BE2C (cell line): ENCODE data around the gene PSMD2.

Experiments
- DNase-seq: peaks from one replicate; pipeline ENCODE4 v3.0.0-alpha.2; 2020
- H3K27me3 ChIP-seq: fragments of 250-450 bp; sonication (Bioruptor Pico); 2 replicates; pipeline ENCODE4 v1.5.1; 2020; ENCODE audit warnings: mild to moderate bottlenecking
- H3K36me3 ChIP-seq: fragments of 250-450 bp; sonication (Bioruptor Pico); 2 replicates; pipeline ENCODE4 v1.5.1; 2020; ENCODE audit warnings: mild to moderate bottlenecking
- H3K4me1 ChIP-seq: fragments of 250-450 bp; sonication (Bioruptor Pico); 2 replicates; pipeline ENCODE4 v1.5.1; 2020
- H3K4me3 ChIP-seq: 2 replicates; pipeline ENCODE4 v1.5.1; 2011; ENCODE audit warnings: low read depth, low read length
- H3K9me3 ChIP-seq: fragments of 250-450 bp; sonication (Bioruptor Pico); 2 replicates; pipeline ENCODE4 v1.5.1; 2020
- TF ChIP-seq, protein P1 (sequence below): IDR thresholded peaks from 2 replicates; pipeline ENCODE4 v1.5.1; 2012; ENCODE audit warnings: mild to moderate bottlenecking, low read depth, low read length

The PSMD2 gene

GRCh38 chr3:184353546-184353941 lies 54.5 kb downstream of the PSMD2 start:
- DNase-seq = no peak
- Histone ChIP-seq H3K4me3 (no peak overlapping the region), H3K4me1 (no peaks in the 10 kb centered on the region), H3K36me3 (no peaks in the 10 kb centered on the region), H3K27me3 (no peaks in the 10 kb centered on the region), H3K9me3 (no peaks in the 10 kb centered on the region)
- TF ChIP-seq, protein P1, sequence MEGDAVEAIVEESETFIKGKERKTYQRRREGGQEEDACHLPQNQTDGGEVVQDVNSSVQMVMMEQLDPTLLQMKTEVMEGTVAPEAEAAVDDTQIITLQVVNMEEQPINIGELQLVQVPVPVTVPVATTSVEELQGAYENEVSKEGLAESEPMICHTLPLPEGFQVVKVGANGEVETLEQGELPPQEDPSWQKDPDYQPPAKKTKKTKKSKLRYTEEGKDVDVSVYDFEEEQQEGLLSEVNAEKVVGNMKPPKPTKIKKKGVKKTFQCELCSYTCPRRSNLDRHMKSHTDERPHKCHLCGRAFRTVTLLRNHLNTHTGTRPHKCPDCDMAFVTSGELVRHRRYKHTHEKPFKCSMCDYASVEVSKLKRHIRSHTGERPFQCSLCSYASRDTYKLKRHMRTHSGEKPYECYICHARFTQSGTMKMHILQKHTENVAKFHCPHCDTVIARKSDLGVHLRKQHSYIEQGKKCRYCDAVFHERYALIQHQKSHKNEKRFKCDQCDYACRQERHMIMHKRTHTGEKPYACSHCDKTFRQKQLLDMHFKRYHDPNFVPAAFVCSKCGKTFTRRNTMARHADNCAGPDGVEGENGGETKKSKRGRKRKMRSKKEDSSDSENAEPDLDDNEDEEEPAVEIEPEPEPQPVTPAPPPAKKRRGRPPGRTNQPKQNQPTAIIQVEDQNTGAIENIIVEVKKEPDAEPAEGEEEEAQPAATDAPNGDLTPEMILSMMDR = no peak

GRCh38 chr3:184354121-184354728 lies 55.2 kb downstream of the PSMD2 start:
- Histone ChIP-seq H3K36me3 (no peaks in the 10 kb centered on the region), H3K9me3 (no peaks in the 10 kb centered on the region), H3K4me3 (no peak overlapping the region), H3K4me1 (no peaks in the 10 kb centered on the region), H3K27me3 (no peaks in the 10 kb centered on the region)
- TF ChIP-seq, protein P1 = peak; percentile 79
- peak; percentile 82 for DNase-seq

DNA sequence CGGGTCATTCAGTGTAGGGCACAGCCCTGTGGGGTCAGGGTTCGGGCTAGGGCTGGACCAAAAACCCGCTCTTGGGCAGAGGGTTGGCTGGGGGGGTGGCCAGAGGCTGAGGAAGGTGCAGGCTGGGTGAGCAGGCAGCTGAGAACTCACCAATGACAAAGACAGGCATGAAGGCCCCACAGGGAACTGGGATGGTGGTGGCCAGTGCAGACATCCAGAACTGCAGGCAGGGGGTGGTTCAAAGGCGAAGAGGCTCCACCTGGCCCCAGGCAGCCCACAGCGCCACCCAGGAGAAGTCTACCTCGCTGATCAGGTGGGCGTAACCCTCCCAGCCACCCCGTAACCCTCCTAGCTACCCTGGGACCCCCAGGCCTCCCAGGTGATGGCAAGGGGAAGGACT lies 55.7 kb downstream of the PSMD2 start:
- Histone ChIP-seq H3K4me3 (no peak overlapping the region), H3K9me3 (no peaks in the 10 kb centered on the region), H3K36me3 (no peaks in the 10 kb centered on the region), H3K27me3 (no peaks in the 10 kb centered on the region), H3K4me1 (no peaks in the 10 kb centered on the region)
- no peak for DNase-seq
- TF ChIP-seq, protein P1 = no peak

- no peak overlapping the region for H3K4me3 ChIP-seq
- no peak for DNase-seq
- no peaks in the 10 kb centered on the region for H3K9me3 ChIP-seq
- no peaks in the 10 kb centered on the region for H3K4me1 ChIP-seq
- no peaks in the 10 kb centered on the region for H3K36me3 ChIP-seq
- TF ChIP-seq, protein P1 = no peak
- no peaks in the 10 kb centered on the region for H3K27me3 ChIP-seq
These were observed 56.4 kb downstream of the PSMD2 start for GRCh38 chr3:184355261-184356040.

DNA sequence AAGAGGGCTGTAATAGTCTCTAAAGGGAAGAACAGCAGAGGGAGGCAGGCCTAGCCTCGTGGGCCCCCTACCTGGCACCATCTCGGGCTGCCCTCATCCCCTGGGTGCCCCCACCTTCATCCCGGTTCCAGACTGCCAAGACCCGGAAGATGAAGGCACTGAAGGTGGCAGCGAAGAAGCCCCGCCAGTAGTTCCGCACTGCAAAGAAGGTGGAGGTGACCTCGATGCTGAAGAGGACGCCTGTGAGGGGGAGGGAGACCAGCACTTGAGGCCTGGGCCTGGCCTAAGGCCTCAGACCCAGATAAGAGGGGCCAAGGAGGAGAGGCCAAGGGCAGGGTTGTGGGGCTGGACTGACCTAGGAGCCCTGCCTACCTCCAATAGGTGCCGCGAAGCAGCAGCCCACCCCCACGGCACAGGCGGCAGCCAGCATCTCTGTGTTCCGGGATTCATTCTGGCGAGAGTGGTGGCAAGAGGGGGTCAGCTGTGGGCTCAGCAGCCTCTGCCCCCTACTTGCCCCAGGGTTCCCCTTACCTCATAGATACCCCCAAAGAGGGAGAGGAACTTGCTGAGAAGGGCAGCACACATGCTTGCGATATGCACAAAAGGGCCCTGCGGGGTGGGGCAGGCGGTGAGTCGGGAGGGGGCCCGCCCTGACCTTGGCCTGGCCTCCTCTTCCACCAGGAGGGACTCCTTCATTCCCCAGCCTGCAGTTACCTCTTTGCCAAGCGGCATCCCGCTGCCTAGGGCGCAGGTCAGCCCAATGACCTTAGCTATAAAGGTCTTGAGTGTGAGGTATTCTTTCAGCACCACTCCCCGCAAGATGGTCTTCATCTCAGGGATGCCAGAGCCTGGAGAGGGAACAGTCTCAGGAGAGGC lies 58.4 kb downstream of the PSMD2 start:
- Histone ChIP-seq H3K36me3 (no peaks in the 10 kb centered on the region), H3K27me3 (no peaks in the 10 kb centered on the region), H3K9me3 (no peaks in the 10 kb centered on the region), H3K4me3 (no peak overlapping the region), H3K4me1 (no peaks in the 10 kb centered on the region)
- DNase-seq = no peak
- TF ChIP-seq, protein P1 = no peak
